Sigmoid colon (tissue), 4 donors: Measurements from ENCODE around the gene HEPHL1.

Source experiments
- EP300 ChIP-seq, 4 donors: sonication (generic); formaldehyde crosslinking; IDR thresholded peaks; one replicate each; pipeline ENCODE4 v1.6.1; 2017; ENCODE audit warnings: antibody characterized with exemption in 4 of 4
- POLR2A ChIP-seq, 2 donors: fragments of 450-650 bp; IDR thresholded peaks; one replicate each; pipeline ENCODE4 v1.6.1; 2016; ENCODE audit warnings: antibody characterized with exemption in 2 of 2, mild to moderate bottlenecking in 2 of 2, moderate library complexity in 2 of 2
- POLR2AphosphoS5 ChIP-seq, 4 donors: sonication (generic); formaldehyde crosslinking; IDR thresholded peaks; one replicate each; pipeline ENCODE4 v1.6.1; 2017; ENCODE audit warnings: antibody characterized with exemption in 4 of 4
- TF ChIP-seq, protein P1 (sequence below), 4 experiments: fragments of 450-650 bp in 3 of 4; fragments of 200-600 bp in 1 of 4; IDR thresholded peaks; one replicate each; pipeline ENCODE4 v1.5.1; 2016 to 2019; ENCODE audit warnings: antibody characterized with exemption in 4 of 4, mild to moderate bottlenecking in 3 of 4, moderate library complexity in 2 of 4

DNA sequence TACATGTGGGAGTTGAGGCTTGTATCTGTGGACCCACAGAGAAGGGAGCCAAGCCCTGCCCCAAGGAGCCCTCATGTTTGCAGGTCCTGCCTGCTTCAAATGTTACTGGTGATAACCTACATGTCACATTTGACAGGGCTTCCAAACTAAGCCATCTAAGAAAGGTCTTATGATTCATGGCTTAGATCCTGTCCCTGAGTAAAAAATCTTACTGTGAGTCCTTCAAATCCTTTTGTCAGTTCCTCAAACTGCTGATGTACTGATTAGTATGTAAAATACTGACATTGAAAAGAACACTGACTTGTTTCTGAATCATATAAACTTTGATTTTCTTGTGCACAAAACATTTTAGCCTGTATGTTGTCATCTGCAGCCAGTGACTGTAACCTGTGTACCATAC, 106.5 kb downstream of the HEPHL1 start:
- TF ChIP-seq EP300 (IDR thresholded peaks at IDR 0.05) (no peak), POLR2A (IDR thresholded peaks at IDR 0.05) (no peak), POLR2AphosphoS5 (IDR thresholded peaks at IDR 0.05) (no peak)
- TF ChIP-seq, protein P1, sequence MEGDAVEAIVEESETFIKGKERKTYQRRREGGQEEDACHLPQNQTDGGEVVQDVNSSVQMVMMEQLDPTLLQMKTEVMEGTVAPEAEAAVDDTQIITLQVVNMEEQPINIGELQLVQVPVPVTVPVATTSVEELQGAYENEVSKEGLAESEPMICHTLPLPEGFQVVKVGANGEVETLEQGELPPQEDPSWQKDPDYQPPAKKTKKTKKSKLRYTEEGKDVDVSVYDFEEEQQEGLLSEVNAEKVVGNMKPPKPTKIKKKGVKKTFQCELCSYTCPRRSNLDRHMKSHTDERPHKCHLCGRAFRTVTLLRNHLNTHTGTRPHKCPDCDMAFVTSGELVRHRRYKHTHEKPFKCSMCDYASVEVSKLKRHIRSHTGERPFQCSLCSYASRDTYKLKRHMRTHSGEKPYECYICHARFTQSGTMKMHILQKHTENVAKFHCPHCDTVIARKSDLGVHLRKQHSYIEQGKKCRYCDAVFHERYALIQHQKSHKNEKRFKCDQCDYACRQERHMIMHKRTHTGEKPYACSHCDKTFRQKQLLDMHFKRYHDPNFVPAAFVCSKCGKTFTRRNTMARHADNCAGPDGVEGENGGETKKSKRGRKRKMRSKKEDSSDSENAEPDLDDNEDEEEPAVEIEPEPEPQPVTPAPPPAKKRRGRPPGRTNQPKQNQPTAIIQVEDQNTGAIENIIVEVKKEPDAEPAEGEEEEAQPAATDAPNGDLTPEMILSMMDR (IDR thresholded peaks at IDR 0.05), result no peak
